ENCODE measurements around the gene TOR4A. TPM values are rescaled to one million over a fixed set of nuclear protein-coding genes. Genes with fewer than 3 reads are reported as not detected.

Gene TOR4A
- total and polyA plus RNA-seq, 2 donors (not counting 1 experiment from before 2014, with no cell fraction given) = 8.3 to 15.3 TPM

- no peak overlapping the region for H3K9ac ChIP-seq (ENCODE audit: low read length)
- ATAC-seq (ENCODE audit: low read depth) (no peak), DNase-seq (no peak)
- H3K79me2 ChIP-seq (ENCODE audit: control insufficient read depth, insufficient read depth, low read length) = peaks cover 28% of the 10 kb centered on the region
- no peaks in the 10 kb centered on the region for H3K27me3 ChIP-seq (replicated peaks in 1 of 4; ENCODE audit: control extremely low read depth in 1 of 4, control insufficient read depth in 3 of 4, insufficient read depth in 4 of 4, low read length in 3 of 4)
- Mint-ChIP-seq H3K4me3 (no peak overlapping the region), H3K27ac (no peak overlapping the region), H3K27me3 (no peaks in the 10 kb centered on the region), H3K4me1 (peaks cover 4% of the 10 kb centered on the region), H3K9me3 (ENCODE audit: insufficient read depth) (no peaks in the 10 kb centered on the region)
- H3K4me1 ChIP-seq (ENCODE audit: control insufficient read depth in 2 of 2, insufficient read depth in 2 of 2, low read length in 2 of 2) = peaks cover 3 to 14% of the 10 kb centered on the region in 2 donors
- H3K27ac ChIP-seq (ENCODE audit: low read length in 2 of 2) = no peak overlapping the region
- no peak overlapping the region for H3K4me2 ChIP-seq (replicated peaks; ENCODE audit: low read depth, low read length, poor library complexity, severe bottlenecking)
- H3K4me3 ChIP-seq (ENCODE audit: control extremely low read depth in 1 of 5, extremely low read depth in 1 of 5, insufficient read depth in 1 of 5, low read depth in 2 of 5, low read length in 4 of 5) = no peak overlapping the region
- no peak overlapping the region for H2AFZ ChIP-seq (ENCODE audit: insufficient read depth, low read depth, low read length, poor library complexity, severe bottlenecking)
- 90% methylated on average over 19 of the region's 24 CpGs for WGBS (ENCODE audit: insufficient coverage)
- no peak for TF ChIP-seq EZH2 (IDR thresholded peaks at IDR 0.05; ENCODE audit: borderline replicate concordance, insufficient read depth, low read depth, low read length, poor library complexity, severe bottlenecking)
- no peak for TF ChIP-seq CTCF (IDR thresholded peaks at IDR 0.05)
- ChIA-PET POLR2A (no interaction called here), CTCF (interaction anchor here (2.1 to 3.2 kb wide), 2 partner anchors 26 to 234 kb away, joined by 4 to 13 read pairs; no protein-coding TSS in a partner anchor)
- H3K9me3 ChIP-seq (ENCODE audit: control extremely low read depth in 1 of 3, control insufficient read depth in 2 of 3, insufficient read depth in 1 of 3, low read length in 2 of 3) = no peaks in the 10 kb centered on the region
- peaks cover 0 to 30% of the 10 kb centered on the region in 2 experiments for H3K36me3 ChIP-seq (replicated peaks in 1 of 2; ENCODE audit: control extremely low read depth in 1 of 2, control insufficient read depth in 1 of 2, extremely low read depth in 1 of 2, insufficient read depth in 2 of 2, low read length in 1 of 2)
- intact Hi-C loops (cut with micrococcal nuclease) = no loop called here
- peaks cover 24% of the 10 kb centered on the region for H4K20me1 ChIP-seq (ENCODE audit: control insufficient read depth, insufficient read depth, low read length, poor library complexity, severe bottlenecking)
These were observed 14.6 kb upstream of the TOR4A start for GRCh38 chr9:137262909-137263285.

- Histone ChIP-seq H3K9me3 (ENCODE audit: control extremely low read depth in 1 of 3, control insufficient read depth in 2 of 3, insufficient read depth in 1 of 3, low read length in 2 of 3) (no peaks in the 10 kb centered on the region), H3K9ac (ENCODE audit: low read length) (no peak overlapping the region), H3K36me3 (replicated peaks in 1 of 2; ENCODE audit: control extremely low read depth in 1 of 2, control insufficient read depth in 1 of 2, extremely low read depth in 1 of 2, insufficient read depth in 2 of 2, low read length in 1 of 2) (peaks cover 0 to 30% of the 10 kb centered on the region in 2 experiments), H3K27me3 (replicated peaks in 1 of 4; ENCODE audit: control extremely low read depth in 1 of 4, control insufficient read depth in 3 of 4, insufficient read depth in 4 of 4, low read length in 3 of 4) (no peaks in the 10 kb centered on the region), H3K4me1 (ENCODE audit: control insufficient read depth in 2 of 2, insufficient read depth in 2 of 2, low read length in 2 of 2) (peaks cover 5 to 20% of the 10 kb centered on the region in 2 donors), H3K4me3 (ENCODE audit: control extremely low read depth in 1 of 5, extremely low read depth in 1 of 5, insufficient read depth in 1 of 5, low read depth in 2 of 5, low read length in 4 of 5) (no peak overlapping the region), H3K4me2 (replicated peaks; ENCODE audit: low read depth, low read length, poor library complexity, severe bottlenecking) (no peak overlapping the region), H4K20me1 (ENCODE audit: control insufficient read depth, insufficient read depth, low read length, poor library complexity, severe bottlenecking) (peaks cover 29% of the 10 kb centered on the region), H3K79me2 (ENCODE audit: control insufficient read depth, insufficient read depth, low read length) (peaks cover 22% of the 10 kb centered on the region), H2AFZ (ENCODE audit: insufficient read depth, low read depth, low read length, poor library complexity, severe bottlenecking) (no peak overlapping the region), H3K27ac (ENCODE audit: low read length in 2 of 2) (no peak overlapping the region)
- CTCF ChIA-PET = interaction anchor here (1.4 to 2.1 kb wide), 2 partner anchors 23 to 234 kb away, joined by 3 to 4 read pairs; partner anchors contain the start of gene TUBB4B
- WGBS (ENCODE audit: insufficient coverage) = 93% methylated on average over 8 of the region's 10 CpGs
- ATAC-seq (ENCODE audit: low read depth) (no peak), DNase-seq (no peak)
- POLR2A ChIA-PET = interaction anchor here (0.6 kb wide), 1 partner anchor 53 kb away, joined by 3 read pairs; no protein-coding TSS in a partner anchor
- Mint-ChIP-seq H3K9me3 (ENCODE audit: insufficient read depth) (no peaks in the 10 kb centered on the region), H3K27ac (no peak overlapping the region), H3K4me1 (peaks cover 10% of the 10 kb centered on the region), H3K4me3 (no peak overlapping the region), H3K27me3 (no peaks in the 10 kb centered on the region)
- intact Hi-C loops (cut with micrococcal nuclease) = no loop called here
- TF ChIP-seq EZH2 (IDR thresholded peaks at IDR 0.05; ENCODE audit: borderline replicate concordance, insufficient read depth, low read depth, low read length, poor library complexity, severe bottlenecking) (no peak), CTCF (IDR thresholded peaks at IDR 0.05) (no peak)
These were observed 14.0 kb upstream of the TOR4A start for GRCh38 chr9:137263506-137263905.

Data from B cell (primary cell).